ENCODE measurements around the gene ORAI1.
"Not testable (repeated sequence)": the region's sequence is repeated elsewhere in the genome, so short reads cannot be mapped to it uniquely, and the experiment has no call there.

GRCh38 chr12:121679661-121680197, 53.4 kb downstream of the ORAI1 start:
- not testable (repeated sequence) for TF ChIP-seq CTCF, POLR2A (IDR thresholded peaks at IDR 0.05)
